SU-DHL-6 (cell line): Measurements from ENCODE around the gene ACSF3.

Source experiments
- EZH2phosphoT487 ChIP-seq: fragments of 200-600 bp; sonication (generic), shearing (Covaris generic); conservative IDR thresholded peaks from 2 replicates; pipeline ENCODE4 v1.6.1; 2018; ENCODE audit warnings: mild to moderate bottlenecking, antibody characterized with exemption, low read length, moderate library complexity, mixed read lengths
- TF ChIP-seq, protein P1 (sequence below): fragments of 200-600 bp; sonication (generic); IDR thresholded peaks from one replicate; pipeline ENCODE4 v1.5.1; 2017; ENCODE audit warnings: antibody characterized with exemption, mild to moderate bottlenecking, low read length, moderate library complexity; ENCODE audit not compliant: insufficient read depth, poor library complexity, severe bottlenecking

DNA sequence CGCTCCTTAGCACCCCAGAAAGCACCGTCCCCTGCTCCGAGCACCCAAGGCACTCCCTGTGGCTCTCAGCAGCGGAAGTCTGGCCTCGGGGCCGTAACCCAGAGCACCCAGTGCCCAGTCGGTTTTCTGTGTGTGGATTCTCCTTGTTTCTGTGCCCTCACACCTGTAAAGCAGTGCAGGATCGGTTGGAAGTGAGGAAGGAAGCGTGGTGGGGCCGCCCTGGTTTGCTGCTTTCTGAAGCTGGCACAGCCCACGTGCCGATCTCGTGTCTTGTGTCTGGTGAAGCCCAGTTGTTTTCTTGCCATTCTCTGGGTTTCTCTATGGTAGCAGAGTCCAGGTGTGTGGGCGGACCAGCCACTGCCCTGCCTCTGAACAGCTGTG lies 3.7 kb downstream of the ACSF3 start:
- TF ChIP-seq, protein P1, sequence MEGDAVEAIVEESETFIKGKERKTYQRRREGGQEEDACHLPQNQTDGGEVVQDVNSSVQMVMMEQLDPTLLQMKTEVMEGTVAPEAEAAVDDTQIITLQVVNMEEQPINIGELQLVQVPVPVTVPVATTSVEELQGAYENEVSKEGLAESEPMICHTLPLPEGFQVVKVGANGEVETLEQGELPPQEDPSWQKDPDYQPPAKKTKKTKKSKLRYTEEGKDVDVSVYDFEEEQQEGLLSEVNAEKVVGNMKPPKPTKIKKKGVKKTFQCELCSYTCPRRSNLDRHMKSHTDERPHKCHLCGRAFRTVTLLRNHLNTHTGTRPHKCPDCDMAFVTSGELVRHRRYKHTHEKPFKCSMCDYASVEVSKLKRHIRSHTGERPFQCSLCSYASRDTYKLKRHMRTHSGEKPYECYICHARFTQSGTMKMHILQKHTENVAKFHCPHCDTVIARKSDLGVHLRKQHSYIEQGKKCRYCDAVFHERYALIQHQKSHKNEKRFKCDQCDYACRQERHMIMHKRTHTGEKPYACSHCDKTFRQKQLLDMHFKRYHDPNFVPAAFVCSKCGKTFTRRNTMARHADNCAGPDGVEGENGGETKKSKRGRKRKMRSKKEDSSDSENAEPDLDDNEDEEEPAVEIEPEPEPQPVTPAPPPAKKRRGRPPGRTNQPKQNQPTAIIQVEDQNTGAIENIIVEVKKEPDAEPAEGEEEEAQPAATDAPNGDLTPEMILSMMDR: no peak
- no peak for TF ChIP-seq EZH2phosphoT487
